NCI-H146 (cell line): ENCODE data around the gene BAZ2B.

Experiments used
- DNase-seq: peaks from one replicate; lab custom pipeline; 2025; lab: John Stamatoyannopoulos, UW

BAZ2B gene

DNA sequence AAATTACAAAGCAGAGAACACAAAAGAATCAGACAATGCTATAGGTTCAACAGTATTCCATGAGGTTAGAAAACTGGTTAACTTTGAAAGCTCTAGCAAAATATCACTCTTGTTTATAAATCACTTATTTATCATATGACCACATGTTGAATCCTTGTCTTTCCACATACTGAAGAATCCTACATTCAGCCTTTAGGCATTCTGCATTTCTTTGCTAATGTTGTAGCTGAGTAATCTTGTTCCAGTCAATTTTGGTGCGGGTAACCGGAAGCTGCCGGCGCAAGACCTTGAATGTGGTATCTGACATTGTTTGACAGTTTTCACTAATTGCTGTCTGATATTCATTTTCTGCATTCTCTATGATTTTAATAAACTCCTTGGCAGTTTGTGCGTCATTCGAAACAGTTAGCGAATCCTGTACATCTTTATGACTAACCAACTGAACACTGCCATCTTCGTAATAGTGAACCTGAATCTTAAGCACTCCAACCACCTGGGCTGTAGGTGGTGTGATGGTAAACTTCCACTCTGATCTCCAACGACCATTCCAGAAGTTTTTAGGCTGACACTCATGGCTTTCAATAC, 154.1 kb downstream of the BAZ2B start:
- DNase-seq: no peak

DNA sequence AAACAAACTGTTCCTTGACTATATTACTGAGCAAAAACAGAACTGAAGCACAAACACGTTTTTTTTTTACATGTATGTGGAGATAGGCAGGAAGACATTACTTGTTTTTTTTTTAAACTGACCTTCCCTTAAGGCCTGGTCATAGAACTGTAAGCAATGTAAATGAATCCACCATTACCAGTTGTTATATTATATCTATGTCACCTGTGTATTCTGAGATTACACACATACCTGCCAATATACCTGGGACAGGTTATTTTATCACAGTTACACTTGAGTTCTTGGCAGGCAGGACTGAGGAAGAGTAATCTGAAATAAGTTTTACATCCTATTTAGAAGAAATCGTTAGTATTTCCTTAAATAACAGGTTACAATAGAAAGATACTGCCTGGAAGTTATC, 155.3 kb downstream of the BAZ2B start:
- no peak for DNase-seq

DNA sequence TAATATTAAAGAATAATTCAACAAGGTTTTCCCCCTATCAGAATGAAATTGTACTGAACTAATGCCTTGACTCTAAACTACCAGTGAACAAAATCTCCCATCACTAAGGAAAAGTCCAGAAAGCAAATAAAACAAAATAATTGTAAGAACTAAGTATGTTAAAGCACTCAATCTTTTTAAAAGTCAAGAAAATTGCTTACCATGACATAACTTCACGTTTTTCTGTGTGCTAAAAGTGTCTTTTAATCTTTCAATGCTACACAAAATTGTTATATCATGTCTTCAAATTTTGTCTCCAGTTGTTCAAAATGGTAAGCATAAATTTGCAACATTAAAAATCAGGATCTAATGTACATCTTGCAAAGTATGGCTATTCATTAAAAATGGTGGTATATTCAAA, 156.1 kb downstream of the BAZ2B start:
- DNase-seq: no peak

DNA sequence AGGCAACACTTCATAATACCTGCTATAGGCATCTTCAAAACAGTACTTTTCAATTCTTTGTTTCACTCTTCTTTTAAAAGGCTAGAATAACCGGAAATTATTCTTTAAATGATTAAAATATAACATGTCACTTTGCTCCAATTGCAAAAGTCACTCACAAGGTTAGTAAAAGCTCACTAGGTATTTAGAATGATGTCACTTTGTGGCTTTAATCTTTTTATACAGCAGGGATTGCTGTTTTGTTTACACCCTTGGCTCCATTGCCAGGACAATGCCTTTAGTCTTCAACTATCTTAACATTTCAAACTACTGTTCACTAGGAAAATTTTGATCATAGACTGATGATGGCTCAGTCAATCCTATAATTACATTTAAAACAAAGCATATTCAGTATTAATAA, 157.1 kb downstream of the BAZ2B start:
- no peak for DNase-seq

DNA sequence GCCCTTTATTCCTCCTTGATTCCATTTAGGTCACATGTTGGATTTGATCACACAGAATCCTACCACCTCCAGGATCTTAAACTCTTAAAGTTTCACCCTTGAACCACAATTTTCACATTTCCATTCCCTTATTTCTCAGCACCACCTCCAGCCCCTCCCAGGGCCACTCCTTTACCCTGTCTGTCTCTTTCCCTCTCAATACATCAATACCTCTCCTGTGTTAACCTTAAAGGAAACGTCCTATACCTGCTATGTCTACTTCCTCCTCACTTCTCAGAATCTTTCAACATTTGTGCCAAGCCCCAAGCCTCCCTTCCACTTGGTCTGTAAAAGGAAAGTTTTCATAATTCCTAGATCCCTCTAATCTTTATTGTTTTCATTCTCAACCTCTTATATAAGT, 158.8 kb downstream of the BAZ2B start:
- no peak for DNase-seq

DNA sequence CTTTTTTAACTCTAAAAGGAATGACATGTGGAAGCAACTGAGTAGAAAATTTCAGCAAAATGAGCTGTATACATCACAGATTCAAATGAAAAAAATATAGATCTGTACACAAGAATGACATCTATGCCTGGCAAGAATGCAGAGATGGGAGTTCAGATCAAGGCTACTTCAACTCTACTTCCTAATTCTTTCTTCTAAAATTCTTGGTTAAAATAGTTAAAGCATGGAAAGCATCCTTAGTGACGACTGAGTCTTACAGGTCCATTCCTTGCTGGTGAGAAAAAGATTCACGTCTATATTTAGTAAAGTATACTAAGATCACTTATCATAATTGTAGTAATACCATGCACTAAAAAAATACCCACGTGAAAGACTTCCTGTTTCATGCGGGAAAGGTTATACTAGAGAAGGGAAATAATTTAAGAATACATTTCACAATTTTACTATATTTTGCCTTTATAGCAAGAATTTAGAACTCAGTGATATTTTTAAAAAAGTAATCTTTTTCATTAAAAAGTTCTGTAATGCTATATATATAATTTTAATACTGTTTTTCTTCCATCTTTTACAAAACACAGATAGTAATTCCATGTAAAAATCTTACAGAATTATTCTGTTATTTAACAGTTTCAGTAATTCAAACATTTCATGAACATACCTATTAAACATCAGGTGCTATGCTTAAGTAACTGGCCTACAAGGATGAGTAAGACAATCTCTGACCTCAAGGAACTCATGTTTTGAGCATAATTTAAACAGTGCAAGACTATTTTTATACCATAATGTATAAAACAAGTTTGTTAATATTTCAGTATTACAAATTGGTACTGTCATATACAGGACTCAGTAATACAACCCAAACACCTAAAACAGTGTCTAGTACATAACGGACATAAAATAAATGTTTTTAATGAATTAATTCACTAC, 159.6 kb downstream of the BAZ2B start:
- no peak for DNase-seq

DNA sequence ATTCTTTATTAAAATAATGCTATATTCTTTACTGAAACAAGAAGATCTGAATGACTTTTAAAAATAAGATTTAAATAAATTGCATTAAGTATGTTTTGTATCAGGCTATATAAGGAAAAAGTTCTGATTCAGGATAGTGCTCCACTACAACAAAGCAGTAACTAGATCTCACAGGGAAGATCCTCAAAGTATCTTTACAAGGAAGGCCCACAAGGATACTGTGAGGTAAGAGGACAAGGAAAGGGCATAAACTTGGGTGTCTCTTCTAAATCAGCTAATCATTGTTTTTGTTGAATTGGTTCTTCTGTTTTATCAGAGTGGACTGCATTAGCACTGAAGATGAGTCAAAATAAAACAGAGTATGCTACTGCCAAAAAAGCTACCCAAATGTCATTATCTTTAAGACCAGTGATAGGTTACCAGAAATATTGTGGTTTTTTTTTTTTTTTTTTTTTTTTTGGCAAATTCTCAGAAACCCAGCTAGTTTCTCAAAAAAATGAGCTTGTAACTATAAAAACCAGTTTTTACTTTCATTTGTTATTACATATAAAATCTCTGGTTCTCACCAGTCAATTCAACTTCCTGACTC, 160.9 kb downstream of the BAZ2B start:
- DNase-seq: no peak

DNA sequence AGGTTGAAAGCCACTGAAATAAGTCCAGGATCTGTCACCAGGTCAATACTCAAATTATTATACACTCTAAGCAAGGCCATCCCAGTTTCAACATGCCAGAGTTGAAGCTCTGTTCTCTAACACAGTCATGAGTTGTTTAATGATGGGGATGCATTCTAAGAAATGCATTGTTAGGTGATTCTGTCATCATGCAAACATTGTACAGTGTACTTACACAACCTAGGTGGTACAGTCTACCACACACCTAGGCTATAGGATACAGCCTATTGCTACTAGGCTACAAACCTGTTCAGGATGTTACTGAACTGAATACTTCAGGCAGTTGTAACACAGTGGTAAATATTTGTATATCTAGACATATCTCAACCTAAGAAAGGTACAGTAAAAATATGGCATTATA, 162.2 kb downstream of the BAZ2B start:
- DNase-seq: no peak

DNA sequence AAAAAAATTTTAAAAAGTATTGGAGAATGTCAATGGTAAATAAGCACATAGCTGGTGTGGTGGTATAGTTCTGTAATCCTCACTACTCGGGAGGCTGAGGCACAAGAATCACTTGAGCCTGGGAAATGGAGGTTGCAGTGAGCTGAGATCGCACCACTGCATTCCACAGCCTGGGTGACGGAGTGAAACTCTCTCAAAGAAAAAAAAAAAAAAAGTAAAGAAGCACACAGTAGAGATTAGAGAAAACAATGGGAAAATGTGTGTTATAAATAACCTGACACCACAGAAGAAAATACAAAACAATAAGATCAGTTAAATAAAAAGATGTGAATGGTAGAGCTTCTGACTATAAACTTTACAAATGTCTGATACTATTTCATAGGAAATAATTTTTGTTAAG, 166.2 kb downstream of the BAZ2B start:
- no peak for DNase-seq

DNA sequence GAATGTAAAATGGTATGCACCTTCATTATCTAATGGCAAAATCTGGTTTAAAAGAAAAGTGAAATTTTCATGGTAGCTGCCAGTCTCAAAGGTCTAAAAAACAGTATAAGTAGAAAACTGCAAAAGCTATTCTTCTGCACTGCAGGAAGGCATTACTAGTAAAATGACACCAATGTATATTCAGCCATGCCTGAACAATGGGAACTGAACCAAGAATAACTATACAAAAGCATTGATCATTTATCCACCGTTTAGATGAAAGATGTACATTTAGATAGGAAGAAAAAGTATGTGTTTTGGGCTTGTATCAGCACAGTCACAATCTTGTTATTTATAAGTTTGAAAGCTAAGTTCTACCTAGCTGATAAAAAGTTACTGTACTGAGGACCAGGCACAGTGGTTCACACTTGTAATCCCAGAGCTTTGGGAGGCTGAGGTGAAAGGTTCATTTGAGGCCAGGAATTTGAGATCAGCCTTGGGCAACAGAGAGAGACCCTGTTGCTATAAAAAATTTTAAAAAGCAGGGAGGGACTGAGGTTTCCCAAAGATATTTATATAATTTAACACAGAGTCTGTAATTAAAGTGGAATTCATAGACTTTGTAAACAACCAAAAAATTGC, 166.7 kb downstream of the BAZ2B start:
- peak; percentile 35 for DNase-seq

DNA sequence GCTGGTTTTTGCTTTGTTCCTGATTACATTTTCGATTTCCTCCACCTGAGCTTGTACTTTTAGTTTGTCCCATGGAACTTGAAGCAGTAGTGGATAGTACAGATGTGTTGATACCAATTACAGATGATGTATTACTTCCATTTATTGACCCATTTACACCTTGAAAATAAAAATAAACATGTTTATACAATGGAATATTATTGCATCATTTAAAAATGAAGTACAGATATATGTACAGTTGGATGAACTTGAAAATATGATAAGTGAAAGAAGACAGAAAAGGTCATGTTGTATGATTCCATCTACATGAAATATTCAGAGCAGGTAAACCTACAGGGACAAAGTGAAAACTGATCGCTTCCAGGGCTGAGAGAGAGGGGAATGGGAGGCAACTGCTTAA, 169.5 kb downstream of the BAZ2B start:
- no peak for DNase-seq

DNA sequence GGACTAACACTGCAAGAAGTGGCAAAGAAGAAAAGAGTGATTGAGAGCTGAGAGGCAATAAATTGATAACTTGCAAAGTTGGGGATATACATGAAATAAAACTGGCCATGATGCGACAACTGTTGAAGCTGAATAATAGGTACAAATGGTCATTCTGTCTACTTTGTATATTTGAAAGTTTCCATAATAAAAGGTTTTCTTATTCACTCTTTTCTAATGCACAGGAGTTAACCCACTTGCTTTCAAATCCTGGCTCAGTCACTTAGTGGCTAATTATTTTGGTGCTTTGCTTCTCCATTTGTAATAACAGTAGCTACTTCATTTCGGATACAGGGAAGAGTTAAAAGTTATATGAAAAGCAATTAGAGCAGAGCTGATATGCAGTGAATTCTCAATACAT, 170.1 kb downstream of the BAZ2B start:
- DNase-seq: no peak

DNA sequence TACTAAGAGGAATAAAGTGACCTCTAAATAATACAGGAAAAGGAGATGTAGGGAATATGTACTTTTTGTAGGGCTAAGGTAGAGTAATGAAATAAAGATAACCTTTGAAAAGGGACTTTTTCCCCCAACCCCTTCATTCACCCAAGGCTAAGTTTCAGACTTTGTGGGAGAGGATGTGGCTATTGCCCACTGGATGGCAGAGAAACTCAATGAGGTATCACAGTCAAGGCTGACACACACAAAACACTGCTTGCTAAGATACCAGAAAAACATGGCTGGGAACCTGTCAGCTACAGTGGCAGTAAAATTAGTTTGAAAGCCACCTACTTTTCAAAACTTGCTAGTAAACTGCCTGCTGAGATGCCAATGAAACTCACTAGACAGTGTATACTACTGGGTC, 171.0 kb downstream of the BAZ2B start:
- DNase-seq: no peak

DNA sequence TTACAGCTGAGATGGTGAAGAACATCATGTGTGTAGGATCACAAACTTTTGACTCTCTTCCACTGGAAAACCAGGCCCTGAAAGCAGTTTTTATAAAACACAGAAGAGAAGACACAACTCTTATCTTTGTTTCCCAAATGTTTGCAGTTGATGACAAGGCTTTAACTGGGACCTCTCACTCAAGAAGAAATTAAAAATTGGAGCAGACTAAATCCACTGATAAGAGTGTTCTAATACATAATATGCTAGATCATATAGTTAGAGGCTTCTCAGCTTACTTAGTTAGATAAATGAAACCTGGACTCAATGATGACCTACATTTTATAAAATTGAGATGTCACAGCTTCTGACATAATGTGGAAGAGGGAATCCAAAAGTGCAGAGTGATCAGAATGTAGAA, 171.6 kb downstream of the BAZ2B start:
- no peak for DNase-seq

DNA sequence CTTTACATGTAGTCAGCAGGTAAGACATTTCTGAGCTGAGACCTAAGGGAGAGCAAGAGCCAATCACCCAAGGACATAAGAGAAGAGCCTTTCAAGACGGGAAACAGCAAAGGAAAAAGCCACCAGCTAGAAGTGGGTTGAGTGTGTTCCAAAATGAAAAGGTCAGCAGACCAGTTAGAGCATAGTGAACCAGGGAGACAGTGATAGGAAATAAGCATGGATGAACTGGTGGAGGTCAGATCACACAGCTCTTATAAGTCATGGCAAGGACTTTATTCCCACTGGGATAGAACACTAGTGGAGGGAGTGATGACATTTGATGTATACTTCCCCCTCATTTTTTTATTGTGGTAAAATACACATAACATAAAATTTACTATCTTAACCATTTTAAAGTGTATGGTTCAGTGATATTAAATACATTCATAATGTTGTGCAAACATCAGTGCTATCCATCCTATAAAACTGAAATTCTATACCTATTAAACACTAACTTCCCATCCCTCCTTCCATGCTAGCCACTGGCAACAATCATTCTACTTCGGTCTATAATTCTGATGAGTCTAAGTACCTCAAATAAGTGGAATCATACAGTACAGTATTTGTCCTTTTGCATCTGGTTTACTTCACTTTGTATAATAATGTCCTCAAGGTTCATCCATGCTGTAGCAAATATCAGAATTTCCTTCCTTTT, 174.0 kb downstream of the BAZ2B start:
- DNase-seq: no peak

DNA sequence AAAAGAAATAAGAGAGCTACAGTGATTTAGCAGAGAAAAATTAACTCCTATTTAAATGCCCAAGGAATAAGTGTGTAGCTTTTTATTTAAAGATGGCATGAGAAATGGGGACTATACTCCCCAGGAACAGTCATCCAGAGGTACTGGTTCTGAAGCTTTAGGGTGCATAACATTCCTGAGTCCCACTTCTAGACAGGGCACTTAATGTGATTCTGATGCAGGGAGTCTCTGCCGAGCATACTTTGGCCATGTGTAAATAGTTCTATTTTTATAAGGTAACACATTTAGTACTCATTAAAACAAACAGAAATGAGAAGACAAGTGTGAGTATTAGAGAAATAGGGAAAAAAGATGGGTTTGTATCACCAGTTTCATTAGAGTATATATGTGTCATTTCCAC, 175.2 kb downstream of the BAZ2B start:
- no peak for DNase-seq

DNA sequence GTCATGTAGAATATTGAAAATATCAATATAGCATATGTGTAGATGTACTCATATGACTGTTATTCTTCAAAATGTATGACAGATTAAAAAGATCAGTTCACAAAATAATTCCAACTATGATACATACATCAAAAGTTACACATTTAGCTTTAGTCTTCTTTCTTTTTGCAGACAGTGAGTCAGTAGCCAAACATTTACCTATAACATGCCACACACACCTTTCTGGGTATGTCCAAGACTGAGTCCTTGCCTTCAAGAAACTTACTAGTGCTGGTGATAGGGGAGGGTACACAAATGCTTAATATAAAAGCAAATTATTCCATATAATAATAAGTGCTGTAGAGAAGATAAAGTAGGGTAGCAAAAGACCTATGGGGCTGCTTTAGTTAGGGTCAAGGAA, 176.9 kb downstream of the BAZ2B start:
- no peak for DNase-seq

DNA sequence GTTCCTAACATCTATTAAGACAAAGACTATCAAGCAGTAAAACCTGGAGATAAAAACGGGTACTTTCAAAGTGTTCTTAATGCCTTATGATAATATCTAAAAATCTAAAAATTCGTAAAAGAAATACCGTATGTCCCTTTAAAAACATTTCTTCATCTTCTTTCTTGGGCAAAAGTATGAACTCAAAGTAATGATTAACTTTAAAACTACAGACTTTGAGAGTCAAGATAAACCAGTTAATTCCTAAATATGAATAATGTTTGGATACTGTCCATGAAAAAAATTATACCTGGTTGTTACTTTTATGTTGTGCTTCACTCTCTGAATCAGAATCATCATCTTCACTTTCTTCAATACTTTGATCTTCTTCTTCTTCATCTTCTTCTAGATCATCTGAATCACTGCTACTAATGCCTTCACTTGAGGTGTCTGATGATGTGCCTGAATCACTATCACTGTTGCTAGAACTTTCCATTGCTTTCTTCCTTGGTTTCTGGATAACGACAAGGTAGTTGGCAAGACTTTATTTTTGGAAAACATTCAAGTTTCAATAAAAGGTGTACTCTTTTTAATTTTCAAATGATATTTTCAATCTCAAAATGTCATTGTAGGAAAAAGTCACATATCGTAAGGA, 177.5 kb downstream of the BAZ2B start:
- DNase-seq: no peak

DNA sequence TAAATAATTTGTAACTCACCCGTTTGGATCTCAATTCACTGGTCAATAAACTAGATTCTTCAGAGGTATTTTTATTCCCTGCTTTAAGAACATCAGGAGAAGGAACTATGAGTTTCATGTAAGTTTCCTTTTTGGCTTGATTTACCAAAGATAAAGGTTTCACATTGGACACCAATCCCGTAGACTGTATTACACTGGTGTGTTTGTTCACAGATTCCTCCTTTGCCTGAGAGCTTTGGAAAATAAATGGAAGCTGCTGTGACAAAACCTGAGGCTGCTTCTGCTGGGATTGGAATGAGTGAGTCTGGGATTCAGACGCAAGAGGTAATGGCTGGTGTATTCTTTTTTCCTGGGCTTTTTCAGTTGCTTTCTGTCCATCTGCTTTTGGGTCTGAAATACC, 178.1 kb downstream of the BAZ2B start:
- no peak for DNase-seq

DNA sequence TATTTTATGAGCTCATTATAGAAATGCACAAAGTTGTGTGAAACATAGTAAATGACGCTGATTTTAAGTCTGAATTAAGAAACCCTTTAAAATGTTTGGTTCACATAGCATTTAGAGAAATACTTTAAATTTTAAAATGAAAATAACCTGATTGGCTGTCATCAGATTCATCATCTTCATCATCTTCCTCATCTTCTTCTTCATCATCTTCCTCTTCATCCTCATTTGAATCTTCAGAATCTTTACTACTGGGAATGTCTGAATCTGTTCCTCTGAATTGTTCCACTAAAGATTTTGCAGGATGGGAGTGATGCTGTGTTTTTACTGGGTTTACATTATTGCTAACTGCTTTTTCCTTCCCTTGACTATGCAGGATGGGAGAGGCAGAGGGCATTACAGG, 183.7 kb downstream of the BAZ2B start:
- no peak for DNase-seq

DNA sequence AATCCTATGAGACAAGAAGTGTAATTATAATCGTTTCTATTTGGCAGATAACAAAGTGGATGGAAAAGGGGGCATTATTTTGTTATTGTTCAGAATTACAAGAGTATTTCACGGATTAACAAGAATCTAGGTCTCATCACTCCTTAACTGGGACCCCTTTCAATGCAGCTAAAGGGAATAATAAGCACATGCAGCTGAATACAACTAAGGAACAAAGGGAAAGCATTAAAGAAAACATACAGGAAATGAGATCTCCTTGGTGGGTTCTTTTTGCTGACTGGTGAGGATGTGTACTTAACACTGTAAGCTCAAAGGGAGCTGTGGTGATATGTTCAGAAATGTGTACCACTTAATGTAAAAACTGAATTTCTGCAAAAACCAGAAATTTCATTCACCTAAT, 189.3 kb downstream of the BAZ2B start:
- no peak for DNase-seq

DNA sequence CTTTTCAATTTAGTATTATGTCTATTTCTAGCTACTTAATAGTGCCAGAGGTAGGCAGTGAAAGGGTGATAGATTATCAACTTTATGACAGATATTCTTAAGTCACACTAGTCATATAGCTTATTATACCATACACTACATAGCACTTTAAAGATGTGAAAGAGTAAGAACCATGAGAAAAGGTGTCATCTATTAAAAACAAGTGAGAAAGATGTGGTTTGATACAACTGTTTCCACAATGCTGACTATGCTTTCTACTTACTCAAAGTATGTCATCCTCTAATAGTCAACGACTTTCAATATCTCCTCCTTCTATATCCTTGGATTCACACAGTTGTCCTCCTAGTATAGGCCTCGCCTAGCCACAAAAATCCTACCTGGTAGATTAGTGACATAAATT, 196.9 kb downstream of the BAZ2B start:
- no peak for DNase-seq
